ENCODE results near the gene RRM2.

Gene RRM2

DNA sequence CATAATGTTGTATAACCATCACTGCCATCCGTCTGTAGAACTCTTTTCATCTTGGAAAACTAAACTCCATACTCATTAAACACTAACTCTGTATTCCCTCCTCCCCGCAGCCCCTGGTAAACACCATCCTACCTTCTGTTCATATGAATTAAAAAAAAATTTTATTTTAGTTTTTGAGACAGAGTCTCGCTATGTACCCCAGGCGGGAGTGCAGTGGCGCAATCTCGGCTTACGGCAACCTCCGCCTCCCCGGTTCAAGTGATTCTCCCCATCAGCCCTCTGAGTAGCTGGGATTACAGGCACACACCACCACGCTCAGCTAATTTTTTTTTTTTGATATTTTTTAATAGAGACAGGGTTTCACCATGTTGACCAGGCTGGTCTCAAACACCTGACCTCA is 52.9 kb downstream of the RRM2 start:
- DNase-seq = no peak

DNA sequence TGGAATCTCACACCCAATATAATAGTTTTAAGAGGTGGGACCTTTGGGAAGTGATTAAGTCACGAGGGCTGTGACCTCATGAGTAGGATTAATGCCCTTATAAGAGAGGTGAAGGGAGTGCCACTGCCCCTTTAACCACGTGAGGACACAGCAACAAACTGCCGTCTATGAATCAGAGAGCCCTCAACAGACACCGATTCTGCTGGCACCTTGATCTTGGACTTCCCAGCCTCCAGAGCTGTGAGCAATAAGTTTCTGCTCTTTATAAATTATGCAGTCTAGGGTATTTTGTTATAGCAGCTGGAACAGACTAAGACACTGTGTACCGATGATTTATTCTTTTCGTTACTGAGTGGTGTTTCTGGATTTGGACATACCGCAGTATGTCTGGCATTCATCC is 56.2 kb downstream of the RRM2 start:
- no peak for DNase-seq

DNA sequence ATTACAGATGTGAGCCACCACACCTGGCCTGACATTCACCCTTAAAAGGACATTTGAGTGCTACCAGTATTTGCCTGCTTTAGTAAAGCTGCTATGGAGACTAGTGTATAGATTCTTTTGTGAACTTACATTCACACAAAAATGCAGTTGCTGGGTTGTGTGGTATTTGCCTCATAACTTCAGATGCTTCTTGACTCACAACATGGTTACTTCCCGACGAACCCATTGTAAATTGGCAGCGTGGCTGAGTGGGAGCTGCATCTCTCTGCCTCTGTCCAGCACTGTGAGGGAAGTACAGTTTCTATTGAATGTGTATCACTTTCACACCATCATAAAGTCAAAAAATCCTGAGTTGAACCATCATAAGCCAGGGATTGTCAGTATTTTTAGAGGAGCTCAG is 56.9 kb downstream of the RRM2 start:
- no peak for DNase-seq

DNA sequence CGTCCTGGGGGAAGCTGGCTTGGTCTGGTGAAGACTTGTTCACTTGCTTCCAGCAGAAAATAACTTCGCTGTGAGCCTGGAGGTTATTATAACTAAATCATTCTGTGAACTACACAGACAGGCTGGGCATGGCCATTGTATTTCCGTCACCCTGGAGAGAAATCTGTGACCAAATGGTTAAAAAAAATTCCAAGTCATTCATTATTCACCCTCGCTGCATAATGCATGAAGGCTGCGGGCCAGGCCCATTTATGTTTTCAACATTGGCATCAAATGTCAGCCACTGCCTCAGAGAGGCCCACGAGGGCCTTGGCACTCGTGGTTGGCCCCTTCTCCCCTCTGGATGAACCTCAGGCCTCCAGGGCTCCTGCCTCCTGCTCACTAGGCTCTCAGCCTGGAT is 57.7 kb downstream of the RRM2 start:
- no peak for DNase-seq
